ENCODE results near the gene GMDS. TPM values are rescaled to one million over a fixed set of nuclear protein-coding genes. Genes with fewer than 3 reads are reported as not detected.

GMDS gene
- total RNA-seq, 6 experiments from 2014 or later = 13.2 to 18.0 (median 14.7) TPM

DNA sequence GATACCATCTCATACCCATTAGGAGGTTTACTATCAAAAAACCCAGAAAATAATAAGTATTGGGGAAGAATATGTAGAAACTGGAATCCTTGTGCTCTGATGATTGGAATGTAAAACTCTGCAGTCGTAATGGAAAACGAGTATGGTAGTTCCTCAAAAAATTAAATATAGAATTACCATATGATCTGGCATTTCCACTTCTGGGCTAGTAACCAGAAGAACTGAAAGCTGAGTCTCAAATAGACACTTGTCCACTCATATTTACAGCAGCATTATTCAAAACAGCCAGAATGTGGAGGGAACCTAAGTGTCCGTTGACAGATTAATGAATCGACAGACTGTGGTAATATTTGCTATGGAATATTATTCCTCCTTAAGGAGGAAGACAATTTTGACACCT lies 591.4 kb downstream of the GMDS start:
- no peaks in the 10 kb centered on the region for H3K4me1 Mint-ChIP-seq (ENCODE audit: low read depth)
- TF ChIP-seq, protein P1, sequence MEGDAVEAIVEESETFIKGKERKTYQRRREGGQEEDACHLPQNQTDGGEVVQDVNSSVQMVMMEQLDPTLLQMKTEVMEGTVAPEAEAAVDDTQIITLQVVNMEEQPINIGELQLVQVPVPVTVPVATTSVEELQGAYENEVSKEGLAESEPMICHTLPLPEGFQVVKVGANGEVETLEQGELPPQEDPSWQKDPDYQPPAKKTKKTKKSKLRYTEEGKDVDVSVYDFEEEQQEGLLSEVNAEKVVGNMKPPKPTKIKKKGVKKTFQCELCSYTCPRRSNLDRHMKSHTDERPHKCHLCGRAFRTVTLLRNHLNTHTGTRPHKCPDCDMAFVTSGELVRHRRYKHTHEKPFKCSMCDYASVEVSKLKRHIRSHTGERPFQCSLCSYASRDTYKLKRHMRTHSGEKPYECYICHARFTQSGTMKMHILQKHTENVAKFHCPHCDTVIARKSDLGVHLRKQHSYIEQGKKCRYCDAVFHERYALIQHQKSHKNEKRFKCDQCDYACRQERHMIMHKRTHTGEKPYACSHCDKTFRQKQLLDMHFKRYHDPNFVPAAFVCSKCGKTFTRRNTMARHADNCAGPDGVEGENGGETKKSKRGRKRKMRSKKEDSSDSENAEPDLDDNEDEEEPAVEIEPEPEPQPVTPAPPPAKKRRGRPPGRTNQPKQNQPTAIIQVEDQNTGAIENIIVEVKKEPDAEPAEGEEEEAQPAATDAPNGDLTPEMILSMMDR (IDR thresholded peaks at IDR 0.05) = no peak

GRCh38 chr6:1652842-1653241 lies 592.6 kb downstream of the GMDS start:
- Mint-ChIP-seq H3K27ac (no peak overlapping the region), H3K4me1 (ENCODE audit: low read depth) (no peaks in the 10 kb centered on the region), H3K27me3 (ENCODE audit: insufficient read depth) (no peaks in the 10 kb centered on the region; the same call in 1 of the 2 replicates), H3K36me3 (ENCODE audit: low read depth) (no peaks in the 10 kb centered on the region), H3K4me3 (no peak overlapping the region), H3K9me3 (no peaks in the 10 kb centered on the region)
- DNase-seq = no peak
- TF ChIP-seq, protein P1 (IDR thresholded peaks at IDR 0.05) = no peak

More for the DNA sequence above, 591.4 kb downstream of the GMDS start:
- H3K4me3 Mint-ChIP-seq = no peak overlapping the region
- no peaks in the 10 kb centered on the region for H3K9me3 Mint-ChIP-seq
- no peaks in the 10 kb centered on the region for H3K36me3 Mint-ChIP-seq (ENCODE audit: low read depth)
- no peak overlapping the region for H3K27ac Mint-ChIP-seq
- DNase-seq = no peak
- H3K27me3 Mint-ChIP-seq (ENCODE audit: insufficient read depth) = no peaks in the 10 kb centered on the region; the same call in 1 of the 2 replicates

DNA sequence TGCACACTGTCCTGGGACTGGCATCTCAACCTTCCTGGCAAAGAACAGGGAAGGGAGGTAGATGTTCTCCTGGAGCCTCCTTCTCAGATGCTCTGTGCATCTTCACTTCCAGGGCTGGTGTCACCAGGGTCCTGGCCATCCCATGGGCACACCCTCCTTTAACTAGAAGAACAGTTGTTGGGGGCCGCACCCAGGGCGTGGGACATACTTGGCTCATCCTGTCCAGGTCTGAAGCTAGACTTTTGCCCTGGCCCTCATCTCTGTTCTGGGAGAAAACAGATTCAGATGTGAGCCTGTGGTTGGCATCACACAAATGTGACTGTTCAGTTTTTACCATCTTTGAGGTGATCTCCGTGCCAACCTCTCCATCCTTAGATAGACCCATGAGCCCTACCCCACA lies 594.0 kb downstream of the GMDS start:
- H3K4me1 Mint-ChIP-seq (ENCODE audit: low read depth) = no peaks in the 10 kb centered on the region; the same call in 1 of the 2 replicates
- H3K27me3 Mint-ChIP-seq (ENCODE audit: insufficient read depth) = no peaks in the 10 kb centered on the region
- no peaks in the 10 kb centered on the region for H3K36me3 Mint-ChIP-seq (ENCODE audit: low read depth)
- TF ChIP-seq, protein P1 (IDR thresholded peaks at IDR 0.05) = no peak
- H3K4me3 Mint-ChIP-seq = no peak overlapping the region
- no peaks in the 10 kb centered on the region for H3K9me3 Mint-ChIP-seq
- H3K27ac Mint-ChIP-seq = no peak overlapping the region
- no peak for DNase-seq

GRCh38 chr6:1645466-1646185 lies 599.8 kb downstream of the GMDS start:
- peaks cover 16% of the 10 kb centered on the region for H3K4me1 Mint-ChIP-seq (ENCODE audit: low read depth)

DNA sequence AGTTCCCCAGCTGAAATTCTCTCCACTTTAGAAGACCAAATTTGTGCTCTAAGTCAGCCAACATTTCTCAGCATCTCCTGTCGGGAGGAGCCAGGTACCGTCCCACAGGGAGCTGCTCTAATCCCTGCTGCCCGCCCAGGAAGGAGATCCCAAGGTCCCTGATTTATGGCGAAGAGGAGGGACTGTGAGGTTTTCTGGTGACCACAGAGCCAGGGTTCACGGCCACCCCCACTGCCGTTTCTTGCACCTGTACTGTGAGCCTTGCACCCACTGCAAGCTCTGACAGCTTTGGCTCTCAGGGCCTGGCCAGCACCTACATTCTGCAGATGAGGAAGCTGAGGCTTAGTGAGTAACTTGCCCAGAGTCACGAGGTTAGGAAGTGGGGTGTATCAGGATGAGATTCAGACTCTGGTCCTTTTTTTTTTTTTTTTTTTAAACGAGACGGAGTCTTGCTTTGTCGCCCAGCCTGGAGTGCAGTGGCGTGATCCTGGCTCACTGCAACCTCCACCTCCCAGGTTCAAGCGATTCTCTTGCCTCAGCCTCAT lies 600.8 kb downstream of the GMDS start:
- no peak for DNase-seq
- H3K36me3 Mint-ChIP-seq (ENCODE audit: low read depth) = no peaks in the 10 kb centered on the region; the same call in 1 of the 2 replicates
- peaks cover 6% of the 10 kb centered on the region for H3K27me3 Mint-ChIP-seq (ENCODE audit: insufficient read depth)
- H3K27ac Mint-ChIP-seq = no peak overlapping the region
- no peaks in the 10 kb centered on the region for H3K9me3 Mint-ChIP-seq
- H3K4me1 Mint-ChIP-seq (ENCODE audit: low read depth) = peaks cover 16% of the 10 kb centered on the region
- TF ChIP-seq, protein P1 (IDR thresholded peaks at IDR 0.05) = no peak
- H3K4me3 Mint-ChIP-seq = no peak overlapping the region

More at GRCh38 chr6:1645466-1646185, 599.8 kb downstream of the GMDS start:
- Mint-ChIP-seq H3K9me3 (no peaks in the 10 kb centered on the region), H3K36me3 (ENCODE audit: low read depth) (no peaks in the 10 kb centered on the region; the same call in 1 of the 2 replicates), H3K27ac (no peak overlapping the region), H3K27me3 (ENCODE audit: insufficient read depth) (peaks cover 6% of the 10 kb centered on the region), H3K4me3 (no peak overlapping the region)
- no peak for DNase-seq
- TF ChIP-seq, protein P1 (IDR thresholded peaks at IDR 0.05) = no peak
